HCT116 (cell line): Measurements from ENCODE around the gene RNF125. TPM values are rescaled to one million over a fixed set of nuclear protein-coding genes. Genes with fewer than 3 reads are reported as not detected.
"Not testable (repeated sequence)": the region's sequence is repeated elsewhere in the genome, so short reads cannot be mapped to it uniquely, and the experiment has no call there.

ENCODE experiments used
- ATAC-seq: fragments of 200-7000 bp; cut with Tn5 transposase; 2 replicates; pipeline ENCODE4 v1.9.1; 2020; ENCODE audit warnings: mild to moderate bottlenecking, moderate library complexity
- BruUV-seq: library from RNA; stranded (reverse); fragments of 400-500 nt; replicated peaks from 2 replicates; lab custom pipeline; 2021; lab: Mats Ljungman, UMichigan
- CTCF ChIA-PET: fragments of 300-600 bp; sonication (Branson Sonifier 250); formaldehyde crosslinking; loops from one replicate; lab custom pipeline; 2021; ENCODE audit warnings: antibody characterized with exemption; lab: Charles Lee
- POLR2A ChIA-PET: fragments of 300-600, 350-600 bp; sonication (Branson Sonifier 250); formaldehyde crosslinking; loops from one replicate; lab custom pipeline; 2021; ENCODE audit warnings: antibody characterized with exemption; lab: Charles Lee
- RAD21 ChIA-PET, 2 experiments: fragments of 300-600 bp; sonication (Branson Sonifier 250); formaldehyde crosslinking; loops; one replicate each; lab custom pipeline; 2023; ENCODE audit warnings: low total read pairs in 2 of 2; ENCODE audit not compliant: uncharacterized antibody in 2 of 2, unreplicated experiment in 2 of 2, low non-redundant PET in 1 of 2; lab: Charles Lee
- DNase-seq: peaks from one replicate; pipeline ENCODE4 v3.0.0-alpha.2; 2010; ENCODE audit warnings: low read depth, low spot score
- H2AFZ ChIP-seq: fragments of 200-600 bp; shearing (Covaris generic), sonication (generic); 2 replicates; pipeline ENCODE4 v1.6.1; 2017; ENCODE audit warnings: low read depth, mixed run types, mixed read lengths, antibody characterized with exemption, low read length; ENCODE audit not compliant: poor library complexity, severe bottlenecking
- H3K27ac ChIP-seq: 2 replicates; pipeline ENCODE4 v1.5.1; 2012; ENCODE audit warnings: low read depth, low read length
- H3K27me3 ChIP-seq: fragments of 200-600 bp; sonication (generic); 2 replicates; pipeline ENCODE4 v1.6.1; 2016; ENCODE audit warnings: mixed run types, low read length, mixed read lengths; ENCODE audit not compliant: insufficient read depth
- H3K36me3 ChIP-seq, 2 experiments: fragments of 200-500 bp in 1 of 2; fragments of 200-600 bp in 1 of 2; sonication (Bioruptor generic) in 1 of 2; sonication (generic) in 1 of 2; 2 replicates each; pipeline versions ENCODE4 v1.5.1 to v1.6.1; 2014 to 2016; ENCODE audit warnings: low read length in 2 of 2, inconsistent platforms in 1 of 2, mixed read lengths in 1 of 2, mixed run types in 1 of 2; ENCODE audit not compliant: insufficient read depth in 2 of 2, control insufficient read depth in 1 of 2
- H3K4me1 ChIP-seq, 2 experiments: fragments of 200-600 bp in 1 of 2; sonication (generic) in 1 of 2; 2 replicates each; pipeline versions ENCODE4 v1.5.1 to v1.6.1; 2012 to 2017; ENCODE audit warnings: low read length in 2 of 2, inconsistent platforms in 1 of 2, mild to moderate bottlenecking in 1 of 2, mixed read lengths in 1 of 2, mixed run types in 1 of 2, moderate library complexity in 1 of 2; ENCODE audit not compliant: insufficient read depth in 2 of 2, control insufficient read depth in 1 of 2
- H3K4me2 ChIP-seq: fragments of 200-600 bp; sonication (generic); 2 replicates; pipeline ENCODE4 v1.6.1; 2017; ENCODE audit warnings: mixed run types, low read length, mixed read lengths
- H3K4me3 ChIP-seq, 2 experiments: fragments of 200-600 bp in 1 of 2; sonication (generic) in 1 of 2; replicated peaks in 1 of 2; 2 replicates each; pipeline ENCODE4 v1.5.1; 2011 to 2016; ENCODE audit warnings: low read length in 2 of 2, control low read depth in 1 of 2, low read depth in 1 of 2, mild to moderate bottlenecking in 1 of 2, mixed read lengths in 1 of 2, mixed run types in 1 of 2
- H3K79me2 ChIP-seq: fragments of 200-600 bp; sonication (generic); 2 replicates; pipeline ENCODE4 v1.6.1; 2017; ENCODE audit warnings: mild to moderate bottlenecking, mixed run types, low read length, moderate library complexity, mixed read lengths; ENCODE audit not compliant: insufficient read depth
- H3K9ac ChIP-seq: fragments of 200-600 bp; sonication (generic); 2 replicates; pipeline ENCODE4 v1.6.1; 2016; ENCODE audit warnings: low read length, mixed read lengths
- H3K9me2 ChIP-seq: fragments of 200-600 bp; sonication (generic), shearing (Covaris generic); 2 replicates; pipeline ENCODE4 v1.6.1; 2017; ENCODE audit warnings: mixed run types, mild to moderate bottlenecking, moderate library complexity; ENCODE audit not compliant: insufficient read depth
- H3K9me3 ChIP-seq, 2 experiments: fragments of 200-500 bp in 1 of 2; fragments of 200-600 bp in 1 of 2; sonication (Bioruptor generic) in 1 of 2; sonication (generic) in 1 of 2; 2 replicates each; pipeline ENCODE4 v1.6.1; 2014 to 2017; ENCODE audit warnings: low read length in 2 of 2, mixed read lengths in 2 of 2, inconsistent platforms in 1 of 2, low read depth in 1 of 2, mild to moderate bottlenecking in 1 of 2, mixed run types in 1 of 2, moderate library complexity in 1 of 2; ENCODE audit not compliant: control insufficient read depth in 1 of 2, insufficient read depth in 1 of 2
- H4K20me1 ChIP-seq: fragments of 200-600 bp; sonication (generic), shearing (Covaris generic); 2 replicates; pipeline ENCODE4 v1.6.1; 2017; ENCODE audit warnings: mixed run types, mild to moderate bottlenecking, moderate library complexity; ENCODE audit not compliant: insufficient read depth
- CBX3 ChIP-seq: IDR thresholded peaks from 2 replicates; pipeline ENCODE4 v1.6.1; 2012; ENCODE audit warnings: low read depth
- ELF1 ChIP-seq: IDR thresholded peaks from 2 replicates; pipeline ENCODE4 v1.6.1; 2012; ENCODE audit warnings: low read depth, borderline replicate concordance
- EZH2 ChIP-seq: fragments of 200-600 bp; sonication (generic); IDR thresholded peaks from 2 replicates; pipeline ENCODE4 v1.6.1; 2017; ENCODE audit warnings: antibody characterized with exemption, mixed run types
- intact Hi-C: fragments of 100-400 bp; cut with micrococcal nuclease; formaldehyde crosslinking; loops from 2 replicates; pipeline ENCODE4 v1.10.0; 2022
- total RNA-seq: library from RNA; stranded (reverse); gene quantifications from one replicate; pipeline ENCODE4 v1.2.1, GENCODE V29; 2021; ENCODE audit not compliant: unreplicated experiment
- TF ChIP-seq, protein P1 (sequence below): IDR thresholded peaks from 2 replicates; pipeline ENCODE4 v1.6.1; 2012

RNF125 gene
- total RNA-seq, 1 experiment from 2014 or later: 7.4 TPM

DNA sequence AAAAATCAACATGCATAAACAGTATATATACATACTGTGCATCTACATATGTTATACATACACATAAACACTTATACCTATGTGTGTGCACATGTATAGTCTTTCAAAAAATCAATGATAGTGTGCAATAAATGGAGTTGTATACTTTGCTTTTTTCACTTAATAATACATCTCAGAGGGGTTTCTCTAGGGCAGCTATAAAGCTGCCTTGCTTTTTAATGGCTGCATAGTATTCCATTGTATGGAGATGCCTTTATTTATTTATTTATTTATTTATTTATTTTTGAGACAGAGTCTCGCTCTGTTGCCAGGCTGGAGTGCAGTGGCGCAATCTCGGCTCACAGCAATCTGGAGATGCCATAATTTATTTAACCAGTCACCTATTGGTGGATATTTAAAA lies 7.4 kb upstream of the RNF125 start:
- no peak for TF ChIP-seq ELF1
- TF ChIP-seq, all 23 proteins: peak for 0
- CTCF ChIA-PET: no interaction called here
- Histone ChIP-seq H2AFZ (no peak overlapping the region), H3K9me3 (no peaks in the 10 kb centered on the region), H3K79me2 (no peaks in the 10 kb centered on the region), H3K4me3 (no peak overlapping the region), H3K4me1 (peaks cover 0 to 12% of the 10 kb centered on the region in 2 experiments; a peak in 2 of 4 replicates), H3K9me2 (no peaks in the 10 kb centered on the region), H3K27ac (no peak overlapping the region), H3K27me3 (no peaks in the 10 kb centered on the region), H3K9ac (no peak overlapping the region), H4K20me1 (no peaks in the 10 kb centered on the region), H3K36me3 (no peaks in the 10 kb centered on the region), H3K4me2 (no peak overlapping the region)
- DNase-seq (no peak), ATAC-seq (no peak)
- BruUV-seq: no TSS peak
- POLR2A ChIA-PET: no interaction called here
- intact Hi-C loops: no loop called here
- RAD21 ChIA-PET: no interaction called here

DNA sequence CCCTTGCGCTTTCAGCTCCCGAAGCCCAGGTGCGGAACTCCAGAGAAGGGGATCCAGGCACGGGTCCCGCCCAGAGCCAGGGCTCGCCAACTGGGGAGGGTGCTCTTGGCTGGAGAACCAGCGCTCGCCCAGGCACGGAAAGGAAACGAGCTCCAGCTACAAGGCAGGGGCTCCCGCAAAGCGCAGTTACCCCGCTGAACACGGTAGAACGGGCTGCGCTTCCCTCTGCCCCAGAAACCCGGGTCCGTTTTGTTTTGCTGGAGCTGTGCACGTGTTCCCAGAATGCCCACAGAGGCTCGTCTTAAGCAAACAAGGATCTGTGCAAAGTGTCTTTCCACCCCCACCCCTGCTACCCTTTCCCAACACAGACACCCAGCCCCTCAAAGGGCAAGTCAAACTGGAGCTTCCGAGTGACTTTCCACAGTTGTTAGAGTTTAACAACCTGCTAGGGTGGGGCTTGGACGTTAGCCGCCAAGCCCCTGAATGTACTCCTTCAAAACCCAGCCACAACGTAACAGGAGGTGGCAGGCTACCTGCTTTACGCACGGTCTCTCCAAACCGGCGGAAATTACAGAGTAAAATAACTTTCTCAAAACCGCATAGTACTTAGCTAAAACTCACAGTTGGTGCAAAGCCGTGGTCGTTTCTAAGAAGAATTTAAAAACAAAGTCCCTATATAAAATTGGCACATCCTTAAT lies 775 bp downstream of the RNF125 start:
- peak; percentile 26 for DNase-seq
- ChIA-PET RAD21 (no interaction called here), CTCF (interaction anchor here (1.6 kb wide), 1 partner anchor 53 kb away, joined by 5 read pairs; no protein-coding TSS in a partner anchor), POLR2A (interaction anchor here (0.5 to 1.1 kb wide), 3 partner anchors 9 to 76 kb away, joined by 3 to 4 read pairs (median 3); partner anchors contain the start of genes RNF138 and TRAPPC8)
- Histone ChIP-seq H3K27ac (peak overlapping the region; percentile 86), H3K27me3 (no peaks in the 10 kb centered on the region), H3K9me3 (no peaks in the 10 kb centered on the region), H2AFZ (peak overlapping the region; percentile 96), H3K79me2 (no peaks in the 10 kb centered on the region), H3K9me2 (no peaks in the 10 kb centered on the region), H3K4me2 (peak overlapping the region; percentile 100), H3K9ac (peak overlapping the region; percentile 77), H3K4me3 (peak overlapping the region; percentile 69 to 78), H3K4me1 (peaks cover 12 to 36% of the 10 kb centered on the region in 2 experiments), H3K36me3 (no peaks in the 10 kb centered on the region), H4K20me1 (no peaks in the 10 kb centered on the region)
- BruUV-seq: TSS peak; percentile 54
- TF ChIP-seq EZH2: no peak
- TF ChIP-seq CBX3: peak; percentile 33; the same call in 1 of the 2 replicates
- TF ChIP-seq, protein P1, sequence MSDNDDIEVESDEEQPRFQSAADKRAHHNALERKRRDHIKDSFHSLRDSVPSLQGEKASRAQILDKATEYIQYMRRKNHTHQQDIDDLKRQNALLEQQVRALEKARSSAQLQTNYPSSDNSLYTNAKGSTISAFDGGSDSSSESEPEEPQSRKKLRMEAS: peak; percentile 62; the same call in 1 of the 2 replicates
- intact Hi-C loops: loop anchor here (2.0 to 5.0 kb wide), 2 partner anchors 73 to 77 kb away; partner anchors contain the start of gene TRAPPC8
- ATAC-seq: peak; percentile 20

DNA sequence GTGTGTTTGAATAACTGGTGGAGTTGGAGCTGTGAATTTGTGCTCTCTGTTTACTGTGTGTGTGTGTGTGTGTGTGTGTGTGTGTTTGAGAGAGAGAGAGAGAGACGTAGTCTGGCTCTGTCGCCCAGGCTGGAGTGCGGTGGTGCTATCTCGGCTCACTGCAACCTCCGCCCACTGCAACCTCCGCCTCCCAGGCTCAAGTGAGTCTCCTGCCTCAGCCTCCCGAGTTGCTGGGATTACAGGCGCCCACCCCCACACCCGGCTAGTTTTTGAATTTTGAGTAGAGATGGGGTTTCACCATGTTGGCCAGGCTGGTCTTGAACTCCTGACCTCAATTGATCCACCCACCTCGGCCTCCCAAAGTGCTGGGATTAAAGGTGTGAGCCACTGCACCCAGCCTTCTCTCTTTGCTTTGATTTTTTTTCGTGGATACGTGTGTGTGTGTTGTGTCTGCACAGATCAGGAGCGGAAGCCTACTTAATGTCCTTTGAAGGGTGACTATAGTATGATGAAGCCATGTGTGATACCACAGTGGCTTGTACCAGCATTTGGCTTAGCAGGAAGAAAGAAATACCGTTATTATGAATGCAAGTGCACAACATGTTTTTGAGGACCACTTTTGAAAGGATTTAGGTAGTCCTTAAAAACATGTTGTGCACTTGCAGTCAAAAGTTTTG lies 1.5 kb downstream of the RNF125 start:
- H3K9me2 ChIP-seq, H3K27ac ChIP-seq, BruUV-seq, ATAC-seq, H4K20me1 ChIP-seq, DNase-seq, H3K9me3 ChIP-seq, H2AFZ ChIP-seq, H3K27me3 ChIP-seq, H3K79me2 ChIP-seq, H3K36me3 ChIP-seq, RAD21 ChIA-PET: not testable (repeated sequence)
- POLR2A ChIA-PET: interaction anchor here (0.5 to 1.1 kb wide), 3 partner anchors 8 to 77 kb away, joined by 3 to 4 read pairs (median 3); partner anchors contain the start of genes RNF138 and TRAPPC8
- intact Hi-C loops: loop anchor here (2.0 to 5.0 kb wide), 2 partner anchors 73 to 78 kb away; partner anchors contain the start of gene TRAPPC8
- CTCF ChIA-PET: interaction anchor here (1.6 kb wide), 1 partner anchor 52 kb away, joined by 5 read pairs; no protein-coding TSS in a partner anchor
- Histone ChIP-seq H3K9ac (peak overlapping the region; percentile 77; the same call in 1 of the 2 replicates), H3K4me3 (peak overlapping the region; percentile 69 to 78), H3K4me1 (peaks cover 12 to 36% of the 10 kb centered on the region in 2 experiments), H3K4me2 (peak overlapping the region; percentile 100)
